Parathyroid adenoma (tissue), 2 donors: ENCODE data around the gene ACSL6.

ENCODE experiments used
- H2AFZ ChIP-seq: fragments of 300-600 bp; sonication (generic); one replicate; pipeline ENCODE4 v1.7.0; 2017; ENCODE audit warnings: antibody characterized with exemption, mild to moderate bottlenecking
- H3K27ac ChIP-seq: fragments of 300-600 bp; sonication (generic); one replicate; pipeline ENCODE4 v1.7.0; 2017
- H3K27me3 ChIP-seq: fragments of 300-600 bp; sonication (generic); one replicate; pipeline ENCODE4 v1.7.0; 2017; ENCODE audit warnings: low read length; ENCODE audit not compliant: control insufficient read depth, insufficient read depth
- H3K36me3 ChIP-seq: fragments of 300-600 bp; sonication (generic); one replicate; pipeline ENCODE4 v1.7.0; 2017; ENCODE audit warnings: low read length; ENCODE audit not compliant: control insufficient read depth, insufficient read depth
- H3K4me1 ChIP-seq: fragments of 300-600 bp; sonication (generic); one replicate; pipeline ENCODE4 v1.7.0; 2017; ENCODE audit warnings: control low read depth
- H3K4me2 ChIP-seq: fragments of 300-600 bp; sonication (generic); one replicate; pipeline ENCODE4 v1.7.0; 2017; ENCODE audit warnings: low read length
- H3K4me3 ChIP-seq: fragments of 300-600 bp; sonication (generic); one replicate; pipeline ENCODE4 v1.7.0; 2017; ENCODE audit warnings: low read depth, low read length
- H3K79me2 ChIP-seq: fragments of 300-600 bp; sonication (generic); one replicate; pipeline ENCODE4 v1.7.0; 2017; ENCODE audit warnings: control low read depth
- H3K9ac ChIP-seq: fragments of 300-600 bp; sonication (generic); one replicate; pipeline ENCODE4 v1.7.0; 2017; ENCODE audit warnings: mild to moderate bottlenecking
- H3K9me3 ChIP-seq: fragments of 300-600 bp; sonication (generic); one replicate; pipeline ENCODE4 v1.7.0; 2017; ENCODE audit warnings: low read length; ENCODE audit not compliant: control insufficient read depth
- TF ChIP-seq, protein P1 (sequence below): fragments of 300-600 bp; sonication (generic); IDR thresholded peaks from one replicate; pipeline ENCODE4 v1.7.0; 2017; ENCODE audit warnings: antibody characterized with exemption, mild to moderate bottlenecking
- donor health status: primary hyperparathyroidism.

Gene ACSL6

GRCh38 chr5:132052520-132052919 lies 41.1 kb upstream of the ACSL6 start:
- H3K27ac ChIP-seq: no peak overlapping the region
- no peaks in the 10 kb centered on the region for H3K9me3 ChIP-seq
- no peaks in the 10 kb centered on the region for H3K27me3 ChIP-seq
- no peak overlapping the region for H2AFZ ChIP-seq
- TF ChIP-seq, protein P1, sequence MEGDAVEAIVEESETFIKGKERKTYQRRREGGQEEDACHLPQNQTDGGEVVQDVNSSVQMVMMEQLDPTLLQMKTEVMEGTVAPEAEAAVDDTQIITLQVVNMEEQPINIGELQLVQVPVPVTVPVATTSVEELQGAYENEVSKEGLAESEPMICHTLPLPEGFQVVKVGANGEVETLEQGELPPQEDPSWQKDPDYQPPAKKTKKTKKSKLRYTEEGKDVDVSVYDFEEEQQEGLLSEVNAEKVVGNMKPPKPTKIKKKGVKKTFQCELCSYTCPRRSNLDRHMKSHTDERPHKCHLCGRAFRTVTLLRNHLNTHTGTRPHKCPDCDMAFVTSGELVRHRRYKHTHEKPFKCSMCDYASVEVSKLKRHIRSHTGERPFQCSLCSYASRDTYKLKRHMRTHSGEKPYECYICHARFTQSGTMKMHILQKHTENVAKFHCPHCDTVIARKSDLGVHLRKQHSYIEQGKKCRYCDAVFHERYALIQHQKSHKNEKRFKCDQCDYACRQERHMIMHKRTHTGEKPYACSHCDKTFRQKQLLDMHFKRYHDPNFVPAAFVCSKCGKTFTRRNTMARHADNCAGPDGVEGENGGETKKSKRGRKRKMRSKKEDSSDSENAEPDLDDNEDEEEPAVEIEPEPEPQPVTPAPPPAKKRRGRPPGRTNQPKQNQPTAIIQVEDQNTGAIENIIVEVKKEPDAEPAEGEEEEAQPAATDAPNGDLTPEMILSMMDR: no peak
- H3K79me2 ChIP-seq: no peaks in the 10 kb centered on the region
- H3K9ac ChIP-seq: no peak overlapping the region
- H3K4me1 ChIP-seq: no peaks in the 10 kb centered on the region
- H3K4me2 ChIP-seq: no peak overlapping the region
- H3K36me3 ChIP-seq: no peaks in the 10 kb centered on the region
- no peak overlapping the region for H3K4me3 ChIP-seq

DNA sequence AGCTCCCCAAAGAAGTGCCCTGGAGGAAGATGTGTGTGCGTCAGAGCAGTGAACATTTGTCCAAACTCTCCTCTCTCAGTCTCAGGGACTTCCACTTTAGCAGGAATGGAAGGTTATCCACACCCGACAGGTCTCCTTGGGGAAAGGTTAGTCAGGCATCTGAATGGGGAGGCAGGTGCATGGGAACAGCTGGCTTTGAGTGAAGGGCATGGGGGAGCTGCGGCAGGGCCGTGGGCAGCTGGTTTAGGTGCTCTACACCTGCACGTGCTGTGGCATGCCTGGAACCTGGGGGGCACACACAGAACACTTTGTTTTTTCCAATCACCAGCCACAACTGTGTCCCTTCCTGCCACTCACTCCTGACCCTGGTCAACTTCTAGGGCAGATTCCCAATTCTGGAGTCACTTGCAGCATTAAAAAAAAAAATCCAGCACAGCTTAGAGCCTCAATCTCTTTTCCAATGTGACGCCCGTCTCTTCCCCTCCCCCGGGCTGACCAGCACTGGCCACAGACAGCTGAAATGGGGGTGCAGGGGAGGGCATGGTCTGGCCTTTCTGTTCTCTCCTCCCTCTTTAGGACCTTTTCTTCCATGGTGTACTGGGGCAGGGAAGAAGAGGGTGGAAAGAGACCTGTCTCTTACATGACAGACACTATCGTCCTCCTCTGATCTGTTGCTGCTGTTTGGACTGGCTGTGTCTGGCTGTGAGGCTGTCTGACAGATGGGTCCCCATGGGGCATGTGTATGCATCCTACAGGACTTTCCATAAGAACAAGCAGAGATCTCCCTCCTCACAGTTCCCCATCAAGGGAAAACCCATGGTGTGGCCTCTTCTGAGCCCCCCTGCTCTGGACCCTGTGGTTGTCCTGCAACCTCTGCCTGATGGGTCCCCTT lies 39.4 kb upstream of the ACSL6 start:
- Histone ChIP-seq H3K27ac (no peak overlapping the region), H2AFZ (no peak overlapping the region), H3K27me3 (no peaks in the 10 kb centered on the region), H3K4me3 (no peak overlapping the region), H3K4me1 (no peaks in the 10 kb centered on the region), H3K79me2 (no peaks in the 10 kb centered on the region), H3K9me3 (no peaks in the 10 kb centered on the region), H3K36me3 (no peaks in the 10 kb centered on the region), H3K4me2 (no peak overlapping the region), H3K9ac (no peak overlapping the region)
- TF ChIP-seq, protein P1: no peak

DNA sequence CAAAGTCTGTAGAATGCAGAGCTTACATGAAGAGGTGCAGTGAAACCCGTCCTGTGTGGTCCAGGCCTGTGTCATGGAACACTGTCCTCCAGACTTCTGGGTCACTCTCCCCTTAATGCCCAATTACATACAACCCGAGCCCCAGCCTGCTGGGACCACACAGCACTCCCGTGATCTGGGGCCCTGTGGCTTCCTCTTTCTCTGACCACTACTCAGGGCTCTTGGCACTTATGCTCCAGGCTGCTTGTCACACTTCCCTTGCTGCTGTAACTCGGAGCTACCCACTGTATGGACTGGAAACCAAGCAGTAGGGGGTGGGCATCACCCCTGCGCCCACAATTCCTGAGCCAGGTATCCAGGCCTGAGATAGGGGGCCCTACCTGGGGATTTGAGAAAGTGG lies 38.7 kb upstream of the ACSL6 start:
- no peaks in the 10 kb centered on the region for H3K4me1 ChIP-seq
- no peaks in the 10 kb centered on the region for H3K27me3 ChIP-seq
- H3K9me3 ChIP-seq: no peaks in the 10 kb centered on the region
- TF ChIP-seq, protein P1: no peak
- H3K9ac ChIP-seq: no peak overlapping the region
- H3K4me3 ChIP-seq: no peak overlapping the region
- H3K36me3 ChIP-seq: no peaks in the 10 kb centered on the region
- H2AFZ ChIP-seq: no peak overlapping the region
- no peak overlapping the region for H3K27ac ChIP-seq
- no peak overlapping the region for H3K4me2 ChIP-seq
- H3K79me2 ChIP-seq: no peaks in the 10 kb centered on the region

DNA sequence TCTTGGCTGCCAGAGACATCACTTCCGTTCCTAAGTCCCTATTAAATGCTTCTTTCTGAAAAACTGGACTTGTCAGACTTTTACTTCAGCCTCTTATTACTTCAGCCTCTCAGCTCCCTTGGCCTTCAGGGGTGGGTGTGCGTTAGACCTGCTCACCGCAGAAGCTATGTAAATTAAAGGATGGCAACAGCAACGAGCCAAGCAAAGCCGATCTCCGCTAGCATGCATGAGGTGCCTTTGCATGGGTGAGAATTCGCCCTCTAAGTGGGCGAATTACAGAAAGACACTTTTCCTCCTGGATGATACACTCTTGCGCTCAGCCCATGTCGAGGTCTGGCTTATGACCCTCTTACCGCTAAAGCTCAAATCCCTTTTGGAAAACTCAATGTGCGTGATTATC lies 38.1 kb upstream of the ACSL6 start:
- Histone ChIP-seq H3K4me2 (no peak overlapping the region), H3K79me2 (no peaks in the 10 kb centered on the region), H2AFZ (no peak overlapping the region), H3K4me1 (no peaks in the 10 kb centered on the region), H3K27ac (no peak overlapping the region), H3K4me3 (no peak overlapping the region), H3K9ac (no peak overlapping the region), H3K36me3 (no peaks in the 10 kb centered on the region), H3K9me3 (no peaks in the 10 kb centered on the region), H3K27me3 (no peaks in the 10 kb centered on the region)
- TF ChIP-seq, protein P1: no peak

DNA sequence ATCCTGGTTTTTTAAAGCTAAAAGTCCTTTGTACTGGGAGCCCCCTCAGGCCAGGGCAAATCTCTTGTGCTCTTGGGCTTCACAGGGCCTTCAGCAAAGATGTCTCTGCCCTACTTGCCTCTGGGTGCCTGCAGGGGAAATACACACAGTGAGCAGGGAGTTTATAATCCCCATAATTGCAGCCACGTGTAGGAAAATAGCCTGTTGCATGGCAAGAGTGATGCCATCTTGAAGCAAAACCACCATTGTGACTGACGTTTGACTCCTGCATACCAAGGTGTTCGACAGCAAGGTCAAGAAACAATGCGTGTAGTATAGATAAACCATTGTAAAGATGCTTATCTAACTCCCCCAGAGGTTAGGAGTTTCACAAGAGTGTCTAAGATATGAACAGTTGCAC lies 37.6 kb upstream of the ACSL6 start:
- Histone ChIP-seq H3K4me1 (no peaks in the 10 kb centered on the region), H3K4me2 (no peak overlapping the region), H3K27ac (no peak overlapping the region), H3K9ac (no peak overlapping the region), H3K79me2 (no peaks in the 10 kb centered on the region), H3K4me3 (no peak overlapping the region), H2AFZ (no peak overlapping the region), H3K36me3 (no peaks in the 10 kb centered on the region), H3K27me3 (no peaks in the 10 kb centered on the region), H3K9me3 (no peaks in the 10 kb centered on the region)
- TF ChIP-seq, protein P1: no peak
